ENCODE measurements around the gene TRAPPC3.

GRCh38 chr1:36166938-36167905, 17.9 kb upstream of the TRAPPC3 start:
- TF ChIP-seq GATA2 (IDR thresholded peaks at IDR 0.05; ENCODE audit: low read depth, low read length) (no peak), GATA3 (IDR thresholded peaks at IDR 0.05; ENCODE audit: low read depth, low read length) (no peak)
